ENCODE measurements around the gene PER1.
A peak's percentile ranks its signal among the peaks of the same experiment; 100 is the strongest.
"Not testable (repeated sequence)": the region's sequence is repeated elsewhere in the genome, so short reads cannot be mapped to it uniquely, and the experiment has no call there.

PER1 gene

DNA sequence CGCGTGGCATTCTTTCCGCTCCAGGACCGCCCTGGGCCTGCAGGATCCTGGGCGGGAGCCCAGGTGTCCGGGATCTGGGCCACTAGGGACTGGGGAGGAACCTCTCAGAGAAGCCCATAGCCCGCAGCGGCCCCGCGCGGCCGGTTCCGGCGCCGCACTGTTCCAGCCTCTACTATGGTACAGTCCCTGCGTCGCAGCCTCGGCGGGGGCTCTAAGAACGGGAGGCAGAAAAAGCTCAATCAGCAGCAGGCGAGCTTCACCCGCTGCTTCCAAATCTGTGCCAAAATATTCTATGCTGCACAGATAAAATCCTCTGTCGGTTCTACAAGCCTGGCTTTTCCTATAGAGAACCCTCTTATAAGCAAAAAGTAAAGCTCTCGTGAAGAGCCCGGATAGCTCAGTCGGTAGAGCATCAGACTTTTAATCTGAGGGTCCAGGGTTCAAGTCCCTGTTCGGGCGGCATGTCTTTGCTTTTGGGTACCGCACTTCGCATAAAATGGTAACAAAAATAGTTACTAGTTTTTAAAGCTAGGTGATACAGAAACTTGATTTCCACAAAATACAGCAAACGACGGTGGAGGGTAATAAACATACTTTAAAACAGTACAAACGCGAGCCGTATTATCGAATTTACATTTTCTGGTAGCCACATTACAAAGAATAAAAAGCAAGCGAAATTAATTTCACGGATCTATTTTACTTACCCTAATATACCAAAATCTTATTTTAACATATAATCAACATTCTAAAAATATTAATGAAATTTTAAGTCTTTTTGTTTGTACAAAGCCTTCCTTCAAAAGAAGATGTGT lies 33.2 kb downstream of the PER1 start:
- DNase-seq: peak; percentile 85

DNA sequence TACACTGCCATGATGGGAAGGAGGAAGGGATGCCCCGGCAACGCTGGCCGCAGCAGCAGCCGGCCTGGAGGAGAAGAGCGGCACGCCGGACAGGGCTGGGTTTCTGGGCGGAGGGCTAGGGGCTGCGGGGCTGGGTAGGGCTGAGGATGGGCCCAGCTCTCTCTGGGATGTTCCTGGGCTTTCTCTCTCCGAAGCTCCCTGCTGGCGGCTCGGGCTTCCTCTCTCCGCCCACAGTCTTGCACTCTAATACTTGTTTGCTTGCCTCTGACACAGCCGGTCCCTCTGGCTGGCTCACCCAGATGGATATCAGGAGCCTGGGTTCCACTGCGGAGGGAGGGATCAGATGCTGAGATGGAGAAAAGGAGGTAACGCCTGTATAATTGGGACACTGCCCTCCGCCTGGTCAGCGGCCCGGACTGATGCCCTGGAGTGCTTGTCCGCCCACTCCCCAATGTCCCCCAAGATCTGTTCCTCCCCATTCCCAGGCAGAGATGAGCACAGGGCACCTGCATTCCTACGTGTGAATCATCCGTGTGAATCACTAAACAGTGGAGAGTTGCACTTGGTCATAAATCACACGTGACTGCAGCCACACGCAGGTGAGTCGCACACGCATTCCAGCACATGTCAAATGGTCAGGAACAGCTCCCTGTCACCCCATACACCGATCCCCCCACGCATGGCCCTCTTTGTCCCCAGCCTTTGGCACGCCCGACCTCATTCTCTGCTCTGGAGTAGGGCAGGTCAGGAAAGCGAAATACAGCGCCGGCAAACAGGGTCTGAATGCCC lies 34.0 kb downstream of the PER1 start, which contains the start of gene ALOXE3:
Gene ALOXE3, minus strand, starts transcription at position 535 of the 789 bp plus-strand sequence. Its CDS starts 524 bp downstream, at position 11.
- peak; percentile 30 for DNase-seq

DNA sequence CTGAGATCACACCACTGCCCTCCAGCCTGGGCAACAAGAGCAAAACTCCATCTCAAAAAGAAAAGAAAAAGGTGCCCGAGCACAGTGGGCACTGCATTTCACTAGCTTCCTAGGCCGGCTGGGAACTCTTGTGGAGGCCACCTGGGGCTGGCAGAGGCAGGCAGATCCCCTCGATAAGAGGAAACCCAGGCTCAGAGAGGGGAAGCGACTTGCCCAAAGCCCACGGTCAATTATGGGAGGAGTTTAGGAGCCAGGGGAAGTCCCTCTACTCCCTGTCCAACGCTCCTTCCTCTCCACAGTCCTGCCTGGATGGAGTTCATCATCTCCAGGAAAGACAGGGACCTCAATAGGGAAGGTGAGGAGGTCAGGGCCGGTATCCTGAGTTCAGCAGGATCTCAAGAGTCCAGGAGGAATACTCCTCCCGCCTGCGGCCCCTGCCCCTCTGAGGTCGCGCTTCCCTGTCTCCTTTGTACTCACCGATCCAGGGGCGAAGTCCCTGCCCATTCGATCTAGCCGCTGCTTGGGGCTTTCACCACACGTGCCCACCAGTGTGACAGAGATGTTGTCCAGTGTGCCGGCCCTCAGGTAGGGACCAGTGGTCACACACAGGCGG lies 34.7 kb downstream of the PER1 start:
- peak; percentile 34 for DNase-seq

DNA sequence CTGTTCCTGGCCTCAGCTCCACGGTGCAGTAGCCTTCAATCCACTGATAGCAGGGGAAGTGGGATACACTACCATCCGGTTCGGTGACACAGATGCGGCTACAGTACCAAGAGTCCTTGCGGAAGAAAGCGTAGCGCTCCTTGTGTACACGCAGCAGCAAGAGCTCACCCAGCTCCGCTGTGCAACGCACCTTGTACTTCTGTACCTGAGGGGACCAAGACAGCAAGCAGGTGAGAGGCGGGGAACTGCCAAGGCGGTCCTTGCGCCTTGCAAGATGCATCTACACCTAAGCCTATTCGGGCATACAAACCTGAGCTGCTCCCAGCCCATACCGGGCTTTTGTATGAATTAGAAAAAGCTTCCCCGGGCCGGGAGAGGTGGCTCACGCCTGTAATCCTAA lies 35.4 kb downstream of the PER1 start:
- DNase-seq: no peak

DNA sequence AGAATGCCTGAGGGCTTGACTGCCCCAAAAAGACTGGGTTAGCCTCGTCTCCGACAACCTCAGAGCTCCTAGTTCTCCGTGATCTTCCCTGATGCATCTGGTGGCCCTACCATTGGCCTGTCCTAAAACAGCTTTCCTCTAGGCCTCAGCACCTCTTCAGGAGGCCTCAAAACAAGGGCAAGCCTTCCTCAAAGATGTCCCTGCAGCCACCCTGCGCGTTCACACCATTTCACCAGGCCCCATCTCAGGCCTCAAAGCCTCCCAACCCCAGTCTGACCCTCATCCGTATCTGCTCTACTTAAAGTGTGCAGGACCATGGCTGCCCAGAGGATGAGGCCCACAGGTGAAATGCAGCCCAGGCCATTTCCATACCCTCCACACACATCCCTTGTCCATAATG lies 41.3 kb downstream of the PER1 start:
- DNase-seq: no peak

DNA sequence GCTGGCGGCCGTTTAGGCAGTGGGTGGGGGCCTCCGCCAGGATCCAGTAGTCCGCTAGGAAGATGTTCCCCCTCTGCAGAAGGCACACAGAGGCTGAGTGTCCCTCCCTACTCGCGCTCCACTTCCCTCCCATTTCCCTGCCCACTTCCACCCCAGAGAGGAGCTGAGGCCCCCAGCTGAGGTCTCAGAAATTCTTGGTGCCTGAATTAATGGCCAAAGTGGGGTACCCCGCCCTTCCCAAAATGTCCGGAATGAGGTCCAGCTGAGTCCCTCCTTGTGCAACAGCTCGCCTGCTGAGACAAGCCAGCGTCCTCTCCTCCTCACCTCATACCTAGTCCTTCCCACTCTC lies 41.8 kb downstream of the PER1 start:
- no peak for DNase-seq

DNA sequence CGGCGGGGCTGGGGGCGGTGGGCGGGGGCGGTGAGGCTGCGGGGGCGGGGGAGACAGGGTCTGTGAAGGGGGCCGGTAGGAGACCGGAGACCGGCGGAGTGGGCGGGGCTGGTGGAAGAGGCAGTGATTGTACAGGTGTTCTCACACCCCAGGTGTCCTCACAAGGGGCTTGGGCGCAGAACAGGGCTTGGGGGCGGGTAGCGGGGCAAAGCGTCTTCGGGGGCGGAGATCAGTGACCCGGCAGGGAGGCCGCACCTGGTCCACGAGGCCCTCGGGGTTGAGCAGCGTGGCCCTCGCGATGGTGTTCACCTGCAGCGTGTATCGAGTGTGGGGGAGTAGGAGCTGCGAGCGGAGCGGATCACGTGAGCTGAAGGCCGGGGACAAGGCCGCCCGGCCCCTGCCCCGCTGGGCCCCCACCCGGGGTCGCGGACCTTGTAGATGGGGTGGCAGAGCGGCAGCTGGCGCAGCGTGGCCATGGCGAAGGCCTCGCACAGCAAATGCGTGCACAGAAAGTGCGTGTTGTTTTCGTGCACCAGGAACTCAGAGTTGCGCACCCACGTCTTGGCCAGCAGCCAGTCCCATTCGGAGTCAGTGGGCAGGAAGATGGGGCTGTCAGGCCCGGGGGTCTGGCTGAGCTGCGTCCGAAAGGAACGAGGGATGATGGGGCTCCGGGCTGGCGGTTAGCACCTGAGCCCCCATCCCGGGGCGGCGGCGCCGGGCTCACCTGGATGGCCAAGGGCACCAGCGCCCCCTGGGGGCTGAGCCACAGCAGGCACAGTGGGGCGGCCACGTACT lies 42.3 kb downstream of the PER1 start:
- DNase-seq: peak; percentile 61

DNA sequence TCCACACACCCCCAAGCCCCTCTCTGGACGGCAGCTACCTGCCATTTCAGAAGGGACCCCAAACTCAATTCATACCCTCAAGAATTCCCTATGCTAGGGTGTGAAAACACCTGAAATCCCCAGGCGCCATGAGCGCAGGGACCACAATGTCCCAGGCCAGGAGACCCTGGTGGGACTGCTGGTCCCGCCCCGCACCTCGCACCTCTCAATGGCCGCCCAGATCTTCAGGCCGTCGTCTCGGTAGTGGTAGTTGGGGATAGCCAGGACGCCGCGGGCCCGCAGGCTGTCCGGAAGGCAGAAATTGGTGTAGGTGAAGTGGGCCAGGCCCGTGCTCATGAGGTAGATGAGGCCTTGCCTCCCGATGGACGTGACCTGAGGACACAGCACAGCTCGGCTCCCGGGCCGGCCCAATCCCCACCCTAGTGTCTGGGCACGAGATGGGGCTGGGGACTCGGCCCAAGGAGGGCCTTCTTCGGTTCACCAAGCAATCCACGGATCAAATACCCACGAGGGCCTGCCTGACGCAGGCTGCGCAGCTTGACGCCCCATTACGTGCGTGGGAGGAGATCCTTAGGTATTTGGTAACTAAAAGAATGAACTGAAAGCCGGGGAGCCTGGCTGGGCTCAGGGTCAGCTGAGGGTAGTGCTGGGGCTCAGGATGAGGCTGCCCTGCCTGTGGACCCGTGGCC lies 43.1 kb downstream of the PER1 start:
- no peak for DNase-seq

DNA sequence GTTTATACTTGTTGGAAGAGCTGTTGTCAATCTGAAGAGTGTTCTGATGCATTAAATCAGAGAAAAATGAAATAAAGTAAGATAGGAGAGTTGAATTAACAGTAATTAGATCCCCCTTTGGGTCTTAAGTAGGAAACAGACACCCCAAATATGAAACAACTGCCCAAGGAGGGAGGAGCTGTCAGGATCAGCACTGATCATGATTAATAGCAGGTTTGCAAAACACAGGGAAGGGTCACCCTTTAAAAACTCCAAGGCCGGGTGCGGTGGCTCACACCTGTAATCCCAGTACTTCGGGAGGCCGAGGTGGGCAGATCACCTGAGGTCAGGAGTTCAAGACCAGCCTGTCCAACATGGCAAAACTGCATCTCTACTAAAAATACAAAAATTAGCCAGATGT lies 45.2 kb downstream of the PER1 start:
- not testable (repeated sequence) for DNase-seq

DNA sequence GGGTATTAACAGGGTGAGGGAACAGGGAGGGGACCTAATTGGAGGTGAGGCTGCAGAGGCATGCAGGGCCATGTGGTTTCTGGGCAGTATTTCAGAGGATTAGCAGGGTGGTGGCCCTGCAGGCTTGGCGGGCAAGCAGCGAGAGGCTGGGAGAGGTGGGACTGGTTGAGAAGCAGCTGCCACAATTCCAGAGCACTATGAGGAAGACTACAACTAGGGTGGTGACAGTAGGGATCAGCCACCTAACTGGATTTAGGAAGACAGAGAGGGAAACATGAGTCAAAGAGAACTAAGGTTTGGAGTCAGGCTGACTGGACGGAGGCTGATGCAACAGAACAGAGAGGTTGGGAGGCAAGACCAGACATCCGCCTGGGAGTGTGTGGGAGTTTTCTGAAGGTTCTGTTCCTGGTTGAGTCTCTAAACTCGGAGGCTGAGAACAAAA lies 46.2 kb downstream of the PER1 start:
- no peak for DNase-seq

DNA sequence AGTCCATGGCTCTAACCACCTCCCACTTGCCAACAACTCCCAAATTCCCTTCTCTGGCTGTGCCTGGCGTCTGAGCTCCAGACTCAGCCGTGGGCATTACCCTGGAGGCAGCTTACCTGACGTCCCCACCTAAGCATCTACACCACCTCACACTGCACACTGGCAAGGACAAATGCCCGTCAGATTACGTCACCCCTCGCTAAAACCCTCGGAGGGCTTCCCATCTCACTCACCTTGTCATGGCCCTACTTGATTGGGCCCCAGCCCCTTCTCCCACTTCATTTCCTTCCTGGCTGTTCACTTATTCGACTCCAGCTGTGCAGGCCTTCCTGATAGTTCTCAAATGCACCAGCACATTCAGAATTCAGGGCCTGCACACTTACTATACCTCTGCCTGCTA lies 47.3 kb downstream of the PER1 start:
- no peak for DNase-seq

DNA sequence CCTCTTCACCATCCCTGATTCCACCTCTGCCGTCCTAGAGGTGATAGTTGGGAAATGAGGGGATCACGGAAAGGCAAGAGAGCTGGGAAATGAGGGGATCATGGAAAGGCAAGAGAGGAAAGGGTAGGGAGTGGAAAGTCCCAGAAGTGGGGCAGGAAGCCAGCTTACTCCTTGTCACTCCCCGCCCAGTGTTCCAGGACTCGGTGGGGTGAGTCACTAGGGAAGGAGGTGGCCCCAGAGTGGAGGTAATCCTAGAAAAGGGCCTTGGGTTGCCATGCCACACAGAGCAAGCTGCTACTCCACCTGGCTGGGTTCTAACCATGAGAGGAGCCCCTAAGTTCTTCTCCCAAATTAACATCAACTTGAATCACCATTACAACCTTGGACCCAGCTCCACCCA lies 48.7 kb downstream of the PER1 start:
- no peak for DNase-seq

DNA sequence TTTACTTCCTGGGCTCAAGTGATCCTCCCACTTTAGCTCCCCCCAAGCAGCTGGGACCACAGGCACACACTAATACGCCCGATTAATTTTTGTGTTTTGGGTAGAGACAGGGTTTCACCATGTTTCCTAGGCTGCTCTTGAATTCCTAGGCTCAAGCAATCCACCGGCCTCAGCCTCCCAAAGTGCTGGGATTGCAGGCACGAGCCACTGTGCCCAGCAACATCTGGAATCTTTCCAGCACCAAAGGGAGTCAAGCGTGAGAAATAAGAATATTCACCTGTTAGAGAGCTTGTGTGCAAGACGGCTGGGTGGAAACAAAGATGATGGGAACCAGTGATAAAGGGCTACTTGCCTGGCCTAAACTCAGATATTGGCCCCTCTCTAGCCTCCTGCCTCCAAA lies 50.5 kb downstream of the PER1 start:
- DNase-seq: no peak

DNA sequence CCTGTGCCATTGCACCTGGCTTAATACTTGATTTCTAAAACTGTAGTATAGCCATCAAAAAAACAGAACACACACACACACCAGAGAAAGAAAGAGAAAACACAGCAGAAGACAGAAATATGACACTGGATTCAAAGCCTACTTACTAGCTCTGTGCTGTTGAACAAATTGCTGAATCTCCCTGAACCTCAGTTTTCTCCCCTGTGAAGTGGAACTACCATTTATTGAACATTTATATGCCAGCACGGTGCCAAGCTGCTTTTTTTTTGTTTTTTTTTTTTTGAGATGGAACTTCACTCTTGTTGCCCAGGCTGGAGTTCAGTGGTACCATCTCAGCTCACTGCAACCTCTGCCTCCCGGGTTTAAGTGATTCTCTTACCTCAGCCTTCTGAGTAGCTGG lies 51.4 kb downstream of the PER1 start:
- no peak for DNase-seq

DNA sequence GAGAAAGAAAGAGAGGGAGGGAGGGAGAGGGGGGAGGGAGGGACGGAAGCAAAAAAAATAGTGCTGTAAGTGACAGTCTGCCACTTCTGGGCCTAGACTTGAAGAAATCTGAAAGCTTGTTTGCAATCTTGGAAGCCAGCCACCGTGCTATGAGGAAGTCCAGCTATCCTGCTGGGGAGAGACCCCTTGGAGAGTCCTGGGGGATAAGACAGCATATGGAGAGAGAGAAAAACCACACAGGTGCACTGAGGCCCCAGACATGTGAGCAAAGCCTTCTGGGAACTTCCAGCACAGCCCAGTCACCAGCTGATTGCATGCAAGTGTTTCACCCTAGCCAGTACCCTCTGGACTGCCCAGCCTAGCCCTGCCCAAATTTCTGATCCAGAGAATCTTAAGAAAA lies 52.1 kb downstream of the PER1 start:
- no peak for DNase-seq

DNA sequence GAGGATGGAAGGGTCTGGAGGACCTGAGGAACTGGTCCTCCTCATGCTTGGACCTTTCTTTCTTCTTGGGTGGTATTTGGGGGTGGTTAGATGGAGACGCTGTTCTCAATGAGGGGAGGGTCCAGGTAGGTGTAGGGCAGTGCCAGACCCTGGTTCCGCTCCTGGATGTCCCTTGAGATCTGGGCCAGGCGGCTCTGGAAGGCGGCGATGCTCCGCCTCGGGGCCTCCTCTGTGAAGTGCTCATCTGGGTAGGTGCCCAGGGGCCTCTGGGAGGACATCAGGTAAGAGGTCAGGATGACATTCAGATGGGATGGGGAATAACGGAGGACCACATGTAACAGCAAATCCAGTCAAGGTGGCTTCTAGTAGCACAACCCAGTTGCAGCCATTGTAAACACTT lies 55.7 kb downstream of the PER1 start:
- no peak for DNase-seq

DNA sequence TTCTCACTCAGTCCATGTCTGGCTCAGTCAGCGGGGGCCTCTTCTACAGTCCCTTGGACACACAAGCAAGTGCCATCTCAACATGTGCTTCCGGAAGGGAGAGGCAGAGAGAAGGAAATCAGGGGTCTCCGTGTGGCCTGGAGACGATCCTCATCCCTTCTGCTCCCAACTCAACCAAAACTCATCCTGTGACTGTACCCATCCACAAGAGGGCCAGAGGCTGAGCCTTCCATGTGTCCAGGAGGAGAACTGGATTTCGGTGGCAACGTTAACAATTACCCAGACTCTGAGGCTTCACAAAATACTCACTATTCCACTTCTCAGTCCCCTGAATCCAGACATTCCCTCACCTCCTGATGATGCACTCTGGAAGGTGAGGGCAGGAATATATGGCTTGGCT lies 56.8 kb downstream of the PER1 start:
- no peak for DNase-seq

DNA sequence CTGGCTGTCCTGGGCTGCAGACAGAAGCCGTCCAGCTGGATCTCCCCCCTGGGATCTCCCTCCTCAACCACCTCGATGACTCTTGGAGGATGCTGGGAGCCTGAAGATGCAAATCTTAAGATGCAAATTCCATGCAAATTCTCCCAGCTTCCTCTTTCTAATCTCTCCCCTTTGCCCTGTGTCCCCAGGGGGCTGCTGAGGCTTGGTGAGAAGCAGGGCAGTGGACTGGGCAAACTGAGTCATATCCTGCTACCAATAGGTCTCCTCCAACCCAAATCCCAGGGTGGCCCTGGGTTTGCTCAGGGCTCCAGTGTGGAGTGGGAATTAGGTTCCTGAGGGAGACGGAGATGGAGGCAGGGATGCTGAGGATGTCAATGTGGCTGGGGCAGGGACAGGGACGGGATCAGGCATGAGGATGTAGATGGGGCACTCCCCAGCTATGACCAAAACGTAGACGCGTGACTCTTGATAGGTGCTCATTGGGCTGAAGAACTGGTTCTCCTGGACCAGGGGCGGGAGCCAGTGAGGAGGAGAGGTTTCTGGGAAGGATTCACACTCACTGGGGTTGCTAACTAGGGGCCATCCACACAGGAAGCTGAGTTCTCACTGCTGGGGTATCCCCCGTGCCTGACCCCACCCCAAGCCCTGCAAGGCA lies 61.0 kb downstream of the PER1 start:
- no peak for DNase-seq

Measured in NCI-H146 (cell line).